ENCODE data around the gene VPS16.
"Not testable (repeated sequence)": the region's sequence is repeated elsewhere in the genome, so short reads cannot be mapped to it uniquely, and the experiment has no call there.

VPS16 gene

DNA sequence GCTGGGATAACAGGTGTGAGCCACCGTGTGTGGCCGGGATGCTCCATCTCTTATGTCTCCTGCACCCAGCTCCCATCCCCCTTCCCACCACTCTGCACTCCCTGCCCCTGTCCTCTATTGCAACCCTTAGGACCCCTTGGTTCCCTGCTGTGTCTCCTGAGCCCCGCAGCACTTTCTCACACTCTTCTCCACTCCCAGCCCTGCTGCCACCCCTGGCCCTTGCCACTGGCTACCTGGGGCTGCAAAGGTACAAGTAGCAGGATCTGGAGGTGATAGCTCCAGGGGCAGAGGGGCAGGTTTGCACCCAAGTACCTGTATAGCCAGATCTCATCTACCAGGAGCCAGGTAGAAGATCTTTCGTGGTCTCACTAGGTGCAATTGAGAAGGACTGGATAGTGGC lies 33.5 kb upstream of the VPS16 start:
- DNase-seq (ENCODE audit: low read depth, low spot score) = no peak

- not testable (repeated sequence) for DNase-seq (ENCODE audit: low read depth, low spot score)
Measured at GRCh38 chr20:2807929-2808328, 32.6 kb upstream of the VPS16 start.

DNA sequence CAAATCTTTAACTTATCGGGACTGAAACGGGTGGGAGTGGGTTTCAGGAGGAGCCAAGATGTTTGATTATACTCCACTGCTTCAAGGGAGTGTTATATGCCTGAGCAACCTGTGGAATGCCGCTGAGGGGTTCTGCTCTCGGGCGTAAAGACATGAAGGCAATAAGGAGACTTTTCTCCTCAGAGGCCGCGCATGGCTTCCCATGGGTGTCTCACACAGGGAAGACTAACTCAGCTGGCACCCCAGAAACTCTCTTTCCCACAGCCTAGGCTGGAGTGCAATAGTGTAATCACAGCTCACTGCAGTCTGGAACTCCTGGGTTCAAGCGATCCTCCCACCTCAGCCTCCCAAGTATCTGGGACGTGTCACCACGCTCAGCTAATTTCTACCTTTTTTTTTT lies 30.9 kb upstream of the VPS16 start:
- DNase-seq (ENCODE audit: low read depth, low spot score) = no peak

DNA sequence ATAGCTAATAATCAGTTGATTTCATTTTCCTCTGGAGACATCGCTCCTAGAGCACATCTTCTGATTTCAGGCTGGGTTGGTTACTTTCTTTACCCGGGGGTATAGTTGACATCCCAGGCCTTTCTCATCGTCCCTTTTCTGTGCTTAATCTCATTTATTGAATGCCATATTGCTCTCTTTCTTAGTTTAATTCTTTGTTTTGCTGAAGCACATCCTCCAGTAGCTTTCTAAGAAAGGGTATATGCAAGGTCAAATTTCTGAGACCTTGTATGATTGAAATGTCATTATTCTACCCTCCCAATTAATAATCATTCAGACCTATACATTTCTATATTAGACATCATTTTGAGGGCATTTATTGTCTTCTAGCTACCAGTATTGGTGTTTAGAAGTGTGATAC lies 28.4 kb upstream of the VPS16 start:
- DNase-seq (ENCODE audit: low read depth, low spot score) = no peak

DNA sequence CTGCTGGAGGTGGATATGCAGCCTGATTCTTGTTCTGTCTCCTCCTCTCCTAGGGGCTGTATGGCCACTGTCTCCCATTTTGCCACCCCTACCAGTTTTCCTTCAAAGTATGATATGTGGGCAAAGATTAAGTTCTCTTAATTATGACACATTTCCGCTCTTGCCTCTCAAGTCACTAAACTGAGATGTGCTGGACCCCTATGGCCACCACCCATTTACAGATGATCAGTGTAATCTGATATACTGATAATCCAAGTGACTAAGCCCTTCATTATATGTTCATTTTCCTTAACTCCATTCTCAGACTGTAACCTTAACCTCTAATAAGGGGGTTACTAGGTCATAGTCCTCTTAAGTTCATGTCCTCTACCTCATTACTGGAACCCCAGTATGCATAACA lies 26.5 kb upstream of the VPS16 start:
- DNase-seq (ENCODE audit: low read depth, low spot score) = no peak

DNA sequence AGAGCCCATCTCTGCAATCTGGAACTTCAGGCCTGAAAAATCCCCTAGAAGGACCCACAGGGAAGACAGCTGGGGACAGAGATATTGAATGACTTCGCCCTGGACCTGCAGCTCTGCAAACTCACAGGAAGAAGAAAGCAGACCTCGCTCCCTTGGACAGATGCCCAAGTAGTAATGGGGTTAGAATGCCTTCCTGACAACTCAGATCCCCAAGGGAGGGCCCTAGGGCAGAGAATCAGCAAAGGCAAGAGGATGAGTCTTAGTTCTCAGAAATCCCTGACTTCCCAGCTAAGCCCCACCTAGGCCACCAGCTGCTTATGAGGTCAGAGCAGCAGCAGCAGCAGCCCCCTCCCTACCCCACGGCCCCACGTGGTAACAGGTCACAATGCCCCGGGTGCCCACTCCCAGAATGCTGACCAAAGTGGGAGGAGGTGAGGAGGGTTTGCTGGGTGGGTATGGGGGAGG lies 25.9 kb upstream of the VPS16 start, which contains the start of gene C20orf141:
TSS of gene C20orf141 (plus strand) at position 401 of the 465 bp plus-strand sequence. CDS start 198 bp downstream, outside the sequence.
- peak; percentile 100 for DNase-seq (ENCODE audit: low read depth, low spot score)

DNA sequence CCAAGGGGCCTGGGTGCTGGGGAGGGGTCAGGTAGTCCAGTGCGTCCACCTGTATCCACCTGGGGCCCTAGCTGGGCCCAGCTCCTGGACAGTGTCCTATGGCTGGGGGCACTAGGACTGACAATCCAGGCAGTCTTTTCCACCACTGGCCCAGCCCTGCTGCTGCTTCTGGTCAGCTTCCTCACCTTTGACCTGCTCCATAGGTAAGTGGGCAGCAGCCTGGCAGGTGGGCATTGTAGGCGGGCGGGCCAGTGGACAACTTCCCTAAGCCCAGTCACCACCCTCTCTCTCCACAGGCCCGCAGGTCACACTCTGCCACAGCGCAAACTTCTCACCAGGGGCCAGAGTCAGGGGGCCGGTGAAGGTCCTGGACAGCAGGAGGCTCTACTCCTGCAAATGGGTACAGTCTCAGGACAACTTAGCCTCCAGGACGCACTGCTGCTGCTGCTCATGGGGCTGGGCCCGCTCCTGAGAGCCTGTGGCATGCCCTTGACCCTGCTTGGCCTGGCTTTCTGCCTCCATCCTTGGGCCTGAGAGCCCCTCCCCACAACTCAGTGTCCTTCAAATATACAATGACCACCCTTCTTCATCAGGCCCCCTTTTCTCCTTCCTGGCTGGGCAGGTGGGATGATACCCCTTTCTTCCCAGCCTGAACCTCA lies 25.2 kb upstream of the VPS16 start:
- no peak for DNase-seq (ENCODE audit: low read depth, low spot score)

DNA sequence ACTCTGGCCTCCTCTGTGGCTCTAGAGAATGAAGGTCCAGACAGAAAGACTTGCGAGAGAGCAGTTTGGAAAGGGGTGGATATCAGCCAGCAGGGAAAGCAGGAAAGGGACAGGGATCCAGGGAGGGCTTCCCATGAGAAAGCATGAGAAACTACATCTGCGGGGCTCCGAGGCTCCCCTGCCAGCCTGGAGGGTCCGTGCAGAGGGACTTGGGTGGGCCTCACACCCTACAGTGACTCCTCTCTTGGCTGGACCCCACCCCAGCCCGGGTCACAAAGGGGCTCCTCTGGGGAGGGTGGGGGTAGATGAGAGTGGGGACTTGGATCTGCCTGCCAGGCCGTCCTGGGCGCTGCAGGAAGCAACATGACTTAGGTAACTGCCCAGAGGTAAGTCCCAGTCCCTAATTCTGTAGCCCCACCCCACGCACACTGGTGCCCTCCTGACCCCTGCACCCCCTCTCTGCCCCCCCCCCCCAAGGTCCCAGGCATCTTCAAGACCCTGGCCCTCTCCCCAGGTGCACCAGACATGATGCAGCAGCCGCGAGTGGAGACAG lies 24.4 kb upstream of the VPS16 start, which contains the start of gene TMEM239:
TSS of gene TMEM239 (plus strand) at position 335 of the 553 bp plus-strand sequence. CDS start at position 526, 191 bp downstream.
- no peak for DNase-seq (ENCODE audit: low read depth, low spot score)

DNA sequence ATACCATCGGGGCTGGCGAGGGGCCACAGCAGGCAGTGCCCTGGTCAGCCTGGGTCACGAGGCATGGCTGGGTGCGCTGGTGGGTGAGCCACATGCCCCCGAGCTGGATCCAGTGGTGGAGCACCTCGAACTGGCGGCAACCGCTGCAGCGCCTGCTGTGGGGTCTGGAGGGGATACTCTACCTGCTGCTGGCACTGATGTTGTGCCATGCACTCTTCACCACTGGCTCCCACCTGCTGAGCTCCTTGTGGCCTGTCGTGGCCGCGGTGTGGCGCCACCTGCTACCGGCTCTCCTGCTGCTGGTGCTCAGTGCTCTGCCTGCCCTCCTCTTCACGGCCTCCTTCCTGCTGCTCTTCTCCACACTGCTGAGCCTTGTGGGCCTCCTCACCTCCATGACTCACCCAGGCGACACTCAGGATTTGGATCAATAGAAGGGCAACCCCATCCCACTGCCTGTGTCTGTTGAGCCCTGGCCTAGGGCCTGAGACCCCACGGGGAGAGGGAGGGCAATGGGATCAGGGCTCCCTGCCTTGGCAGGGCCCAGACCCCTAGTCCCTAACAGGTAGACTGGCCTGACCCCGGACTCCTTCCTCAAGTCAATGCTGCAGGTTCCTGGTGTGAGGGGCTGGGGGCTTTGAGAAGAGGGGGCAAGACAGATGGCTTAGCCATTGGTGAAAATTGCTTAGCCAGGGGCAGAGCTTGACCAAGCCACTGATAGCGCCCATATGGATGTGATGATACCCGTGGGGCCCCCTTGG lies 23.8 kb upstream of the VPS16 start:
- DNase-seq (ENCODE audit: low read depth, low spot score) = no peak

GRCh38 chr20:2817341-2817726 lies 23.2 kb upstream of the VPS16 start:
- DNase-seq (ENCODE audit: low read depth, low spot score) = no peak

DNA sequence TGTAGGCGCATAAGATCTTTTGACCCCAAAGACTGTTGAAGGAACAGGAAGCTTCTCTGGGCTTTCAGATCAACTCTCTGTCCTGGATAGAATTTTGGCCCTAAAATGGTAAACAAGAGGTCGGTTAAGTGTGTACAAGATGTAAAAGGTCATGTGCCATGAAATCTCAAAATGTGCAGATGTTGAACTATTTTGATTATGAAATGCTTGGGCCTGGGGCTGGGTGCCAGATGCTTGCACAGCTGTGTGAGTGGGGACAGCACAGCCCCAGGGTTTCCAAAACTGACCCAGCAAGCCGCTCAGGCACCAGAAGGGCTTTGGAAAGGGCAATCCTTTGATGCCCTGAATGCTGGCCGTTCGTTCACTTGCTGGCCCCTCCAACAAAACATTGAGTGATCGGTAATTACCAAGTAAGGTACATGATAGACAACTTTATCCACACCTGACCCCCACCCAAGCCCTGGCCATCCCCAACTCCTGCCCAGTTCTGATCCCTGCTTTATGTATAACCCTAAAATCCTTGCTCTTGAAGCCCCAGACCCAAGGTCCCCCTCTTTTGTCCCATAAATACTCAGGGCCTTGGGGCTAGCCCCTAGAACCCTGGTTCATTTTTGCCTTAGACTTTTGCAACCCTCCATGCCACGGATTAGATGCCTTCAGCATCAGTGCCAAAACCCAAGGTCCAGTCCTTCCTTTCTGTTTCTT lies 22.5 kb upstream of the VPS16 start:
- DNase-seq (ENCODE audit: low read depth, low spot score) = no peak

GRCh38 chr20:2820084-2820895 lies 20.3 kb upstream of the VPS16 start:
- DNase-seq (ENCODE audit: low read depth, low spot score) = no peak

DNA sequence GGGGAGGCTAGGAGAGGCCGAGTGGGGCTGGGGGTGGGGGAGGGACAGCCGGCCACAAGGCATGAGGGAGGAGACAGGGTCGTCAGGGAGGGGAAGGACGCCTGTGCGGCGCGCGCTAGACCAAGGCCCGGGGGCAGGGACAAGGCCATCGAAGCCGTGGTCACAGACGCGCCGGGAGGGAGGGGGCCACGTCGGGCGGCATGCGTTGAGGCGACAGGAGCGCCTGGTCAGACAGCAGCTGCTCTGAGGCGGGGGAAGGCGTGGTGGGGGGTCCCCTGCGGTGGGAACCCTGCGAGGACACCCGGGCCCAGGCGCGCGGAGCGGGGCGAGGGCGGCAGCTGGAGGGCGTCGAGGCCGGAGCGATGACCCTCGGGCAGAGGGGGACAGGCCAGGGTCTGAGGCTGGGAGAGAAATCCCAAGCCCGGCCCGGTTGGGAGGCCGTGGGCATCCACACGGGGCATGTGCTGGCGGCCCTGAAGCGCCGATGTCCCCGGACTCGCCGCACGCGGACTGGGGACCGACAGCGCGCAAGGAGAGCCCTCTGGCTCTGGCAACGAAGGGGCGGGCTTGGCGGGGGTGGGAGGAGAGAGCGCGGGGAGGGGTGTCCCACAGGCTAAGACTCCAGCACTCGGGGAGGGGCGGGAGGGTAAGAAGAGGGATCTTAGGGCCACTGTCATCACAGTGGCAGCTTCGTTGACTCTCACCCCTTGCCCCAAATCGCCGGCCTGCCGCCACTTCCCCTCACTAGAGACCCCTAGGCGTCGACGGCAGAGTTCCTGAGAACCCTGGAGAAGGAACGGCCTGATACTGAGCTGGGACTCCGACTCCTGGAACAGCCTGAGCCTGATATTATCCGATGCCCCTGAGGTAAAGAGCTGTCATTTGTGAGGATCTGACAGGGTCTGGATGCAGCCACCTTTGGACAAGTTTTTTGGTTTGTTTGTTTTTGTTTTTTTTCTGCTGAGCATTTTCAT lies 19.4 kb upstream of the VPS16 start:
- no peak for DNase-seq (ENCODE audit: low read depth, low spot score)

DNA sequence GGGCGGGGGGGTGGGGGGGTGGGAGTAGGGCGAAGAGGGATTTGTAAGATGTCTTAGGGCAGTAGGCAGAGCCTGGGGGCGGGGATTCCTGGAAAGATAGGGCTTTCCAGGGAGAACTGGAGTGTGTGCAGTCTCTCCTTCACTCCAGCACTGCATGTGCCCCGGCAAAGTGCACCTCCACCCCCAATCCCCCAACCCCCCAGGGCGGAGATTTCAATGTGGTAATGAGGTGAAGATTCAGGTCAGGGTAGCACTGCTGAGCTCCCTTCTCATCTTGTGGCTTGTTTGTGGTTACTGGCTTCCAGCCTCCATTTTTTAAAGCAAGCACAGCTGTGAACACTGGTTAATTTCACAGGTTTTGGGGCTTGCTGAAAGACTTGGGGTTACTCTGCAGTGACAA lies 18.5 kb upstream of the VPS16 start:
- DNase-seq (ENCODE audit: low read depth, low spot score) = no peak

DNA sequence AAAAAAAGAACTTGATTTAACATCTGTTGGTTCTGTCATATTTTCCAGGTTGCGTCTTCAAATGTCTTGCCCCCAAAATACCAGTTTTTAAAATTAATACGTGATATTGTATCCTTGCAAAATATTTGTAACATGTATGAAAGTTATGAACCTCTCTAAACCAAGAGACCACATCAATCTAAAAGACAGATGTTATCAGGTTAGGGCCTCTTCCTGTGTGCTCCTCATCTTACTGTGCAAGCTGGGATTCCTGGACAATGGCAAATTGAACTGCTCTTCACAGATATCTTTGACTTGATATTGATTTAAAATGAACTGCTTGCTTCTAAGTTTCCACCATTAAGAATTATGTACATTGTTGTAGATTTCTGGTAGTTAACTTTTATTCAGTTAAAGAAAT lies 14.8 kb upstream of the VPS16 start:
- DNase-seq (ENCODE audit: low read depth, low spot score) = no peak

DNA sequence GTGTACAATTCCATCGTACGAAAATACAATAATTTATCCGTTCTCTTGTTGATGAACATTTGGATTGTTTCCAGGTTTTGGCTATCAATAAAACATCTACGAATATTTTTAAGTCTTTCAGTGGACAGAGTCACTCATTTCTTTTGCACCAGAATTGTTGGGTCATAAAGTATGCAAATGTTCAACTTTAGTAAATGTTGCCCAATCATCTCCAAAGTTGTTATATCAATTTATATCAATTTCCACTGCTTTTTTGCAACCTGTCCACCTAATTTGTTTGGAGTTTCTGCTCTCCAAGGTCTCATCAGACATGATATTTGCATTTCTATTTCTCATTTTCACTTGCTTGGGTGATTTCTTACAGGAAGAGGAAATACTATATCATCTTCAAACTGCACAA lies 13.9 kb upstream of the VPS16 start:
- no peak for DNase-seq (ENCODE audit: low read depth, low spot score)

GRCh38 chr20:2829376-2829775 lies 11.2 kb upstream of the VPS16 start:
- no peak for DNase-seq (ENCODE audit: low read depth, low spot score)

- DNase-seq (ENCODE audit: low read depth, low spot score) = not testable (repeated sequence)
Measured at GRCh38 chr20:2831206-2831605, 9.3 kb upstream of the VPS16 start.

- DNase-seq (ENCODE audit: low read depth, low spot score) = no peak
Measured at GRCh38 chr20:2833761-2834160, 6.8 kb upstream of the VPS16 start.

Data from smooth muscle cell of the brain vasculature (primary cell).